HT-29 (cell line): ENCODE data around the gene ACSL3. TPM values are rescaled to one million over a fixed set of nuclear protein-coding genes. Genes with fewer than 3 reads are reported as not detected.
"Not testable (repeated sequence)": the region's sequence is repeated elsewhere in the genome, so short reads cannot be mapped to it uniquely, and the experiment has no call there.

Experiments
- DNase-seq: peaks from one replicate; pipeline ENCODE4 v3.0.0-alpha.2; 2015; ENCODE audit warnings: low spot score
- total RNA-seq: library from RNA; depleted of rRNA; stranded (reverse); fragments of >200 nt; shearing (Covaris generic); gene quantifications from 2 replicates; pipeline ENCODE4 v1.2.3, GENCODE V29; 2014; rRNA removed

ACSL3 gene
- 143 and 163 TPM in 2 replicates for total RNA-seq

- DNase-seq = peak; percentile 97
Observed at GRCh38 chr2:222860740-222861410, at the start of gene ACSL3. TSS of gene ACSL3 (plus strand) at chr2:222861036. CDS start at chr2:222908773, 47,737 bp downstream.

GRCh38 chr2:222811828-222812227 lies 49.0 kb upstream of the ACSL3 start:
- no peak for DNase-seq

DNA sequence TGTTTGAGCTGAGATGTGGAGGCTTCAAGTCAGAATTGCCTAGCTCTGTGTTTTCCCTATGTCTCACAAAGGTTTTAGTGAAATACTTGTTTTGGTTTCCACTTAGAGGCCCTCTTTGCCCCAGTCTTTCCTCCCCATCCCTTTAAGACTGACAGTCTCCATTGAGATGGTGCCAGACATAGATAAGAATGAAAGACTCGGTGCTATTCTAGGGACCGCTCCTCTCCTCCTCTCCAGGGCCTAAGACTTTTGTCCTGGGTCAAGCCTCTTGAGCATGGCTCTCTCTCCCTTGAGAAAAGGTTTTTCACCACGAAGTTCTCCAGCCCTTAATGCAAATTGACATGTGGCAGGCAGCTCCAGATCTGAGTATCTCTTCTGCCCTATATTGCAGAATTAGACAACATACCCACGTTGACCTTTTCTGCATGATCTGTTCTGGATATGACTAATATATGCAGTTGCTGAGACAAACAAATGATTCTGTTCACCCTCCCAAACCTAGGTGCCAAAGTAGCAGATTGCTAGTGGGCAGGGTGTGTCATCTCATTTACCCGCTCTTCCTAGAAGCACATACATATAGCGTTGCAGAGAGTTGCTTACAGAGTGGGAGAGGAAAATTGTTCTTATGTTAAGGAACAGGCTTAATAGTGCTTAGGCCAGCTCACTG lies 47.5 kb upstream of the ACSL3 start:
- no peak for DNase-seq

- no peak for DNase-seq
Observed at GRCh38 chr2:222819722-222820333, 41.0 kb upstream of the ACSL3 start.

- DNase-seq = no peak
Observed at GRCh38 chr2:222823183-222823930, 37.5 kb upstream of the ACSL3 start.

DNA sequence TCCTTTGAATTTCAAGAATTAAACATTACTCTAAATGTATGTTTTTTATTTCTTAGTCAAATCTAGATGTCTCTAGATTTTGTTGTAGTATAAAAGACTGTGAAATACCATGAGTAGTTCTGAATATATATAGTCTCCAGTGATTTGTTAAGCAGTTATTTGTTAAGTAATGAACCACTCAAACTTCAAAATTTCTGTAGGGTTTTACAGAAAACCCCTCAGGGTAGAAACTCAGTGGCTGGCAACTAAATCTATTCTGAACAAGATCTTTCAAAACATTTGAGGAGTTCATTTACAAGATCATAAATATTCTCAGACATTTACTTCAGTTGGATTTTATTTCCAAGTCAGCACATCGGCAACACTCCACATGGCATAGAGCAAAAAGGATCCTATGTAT lies 35.8 kb upstream of the ACSL3 start:
- DNase-seq = no peak

DNA sequence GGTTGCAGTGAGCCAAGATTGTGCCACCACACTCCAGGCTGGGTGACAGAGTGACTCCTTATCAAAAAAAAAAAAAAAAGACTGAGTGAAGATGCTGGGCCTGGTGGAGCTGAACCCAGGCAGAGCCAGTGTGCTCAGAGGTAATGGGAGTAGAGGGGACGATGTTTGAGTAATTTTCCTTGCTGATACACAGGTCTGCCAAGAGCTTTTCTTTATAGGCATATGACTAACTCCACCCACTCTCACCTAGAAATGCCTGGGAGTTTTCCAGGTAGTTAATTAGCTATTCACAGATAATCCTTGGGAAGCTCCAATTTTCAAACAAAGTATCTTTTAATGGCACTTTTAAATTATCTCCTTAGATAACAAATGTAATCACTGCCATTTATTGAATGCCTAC lies 33.4 kb upstream of the ACSL3 start:
- peak; percentile 52 for DNase-seq

GRCh38 chr2:222828572-222828971 lies 32.3 kb upstream of the ACSL3 start:
- no peak for DNase-seq

DNA sequence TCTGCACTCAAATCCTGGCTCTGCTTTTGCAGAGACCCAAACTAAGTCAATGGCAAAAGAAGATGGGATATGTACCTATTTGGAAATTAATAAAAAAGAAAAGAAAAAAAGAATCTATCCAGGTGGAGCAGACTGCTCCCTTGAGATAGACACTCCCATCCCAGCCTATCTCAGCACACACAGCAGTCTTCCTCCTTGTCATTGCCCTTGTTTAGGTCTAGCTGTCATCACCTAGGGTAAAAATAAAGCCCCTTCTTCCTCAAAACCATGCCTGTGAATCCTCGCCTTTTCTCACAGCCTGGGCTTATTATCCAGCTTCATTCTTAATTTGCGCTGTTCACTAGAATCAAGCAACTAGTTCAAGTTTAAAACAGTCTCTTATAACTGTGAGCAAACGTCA lies 30.7 kb upstream of the ACSL3 start:
- DNase-seq = no peak

DNA sequence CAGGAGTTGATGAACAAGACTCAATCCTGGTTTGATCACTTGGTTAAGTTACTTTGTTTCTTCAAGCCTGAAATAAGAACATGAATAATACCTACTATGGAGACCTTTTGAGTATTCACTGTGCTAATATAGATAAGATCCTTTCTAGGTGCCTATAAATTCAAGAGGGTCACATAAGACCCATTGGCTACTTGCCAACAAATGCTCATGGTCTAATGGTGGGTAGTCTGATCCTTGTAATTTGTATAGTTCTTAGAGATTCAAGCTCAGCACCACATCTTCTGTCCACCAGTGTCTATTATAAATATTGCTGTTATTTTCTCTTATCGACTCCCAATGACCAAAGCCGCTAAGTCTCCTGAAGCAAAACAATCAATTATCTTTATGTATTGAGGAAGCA lies 27.4 kb upstream of the ACSL3 start:
- no peak for DNase-seq

DNA sequence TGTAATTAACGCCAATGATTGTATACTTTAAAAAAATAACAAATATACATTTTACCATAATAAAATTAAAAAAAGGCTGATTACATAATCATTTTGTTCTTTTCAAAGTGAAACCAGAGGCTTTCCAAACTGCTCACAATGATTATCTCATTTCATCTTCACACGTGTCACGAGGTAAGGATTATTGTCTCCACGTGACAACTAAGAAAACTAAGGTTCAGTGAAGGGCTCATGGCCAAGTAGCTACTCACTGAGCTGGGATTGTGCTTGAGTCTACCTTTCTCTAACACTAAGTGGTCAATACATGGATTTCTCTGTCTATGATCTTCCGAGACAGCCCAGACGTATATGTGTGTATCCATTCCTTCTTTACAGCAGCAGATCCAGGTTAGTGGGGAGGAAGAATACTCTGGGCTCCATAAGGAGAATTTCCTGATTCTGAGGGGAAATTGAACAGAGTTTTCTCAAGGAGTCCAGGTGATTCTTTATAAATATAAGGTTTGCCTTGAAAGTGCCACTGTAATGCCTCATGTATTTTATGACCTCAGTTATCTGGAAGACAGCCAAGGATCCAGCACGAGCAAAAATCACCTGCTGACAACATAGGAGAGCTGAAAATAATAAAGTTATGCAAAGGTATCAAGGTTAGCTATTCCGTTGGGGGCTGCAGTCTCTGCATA lies 25.6 kb upstream of the ACSL3 start:
- DNase-seq = peak; percentile 51

DNA sequence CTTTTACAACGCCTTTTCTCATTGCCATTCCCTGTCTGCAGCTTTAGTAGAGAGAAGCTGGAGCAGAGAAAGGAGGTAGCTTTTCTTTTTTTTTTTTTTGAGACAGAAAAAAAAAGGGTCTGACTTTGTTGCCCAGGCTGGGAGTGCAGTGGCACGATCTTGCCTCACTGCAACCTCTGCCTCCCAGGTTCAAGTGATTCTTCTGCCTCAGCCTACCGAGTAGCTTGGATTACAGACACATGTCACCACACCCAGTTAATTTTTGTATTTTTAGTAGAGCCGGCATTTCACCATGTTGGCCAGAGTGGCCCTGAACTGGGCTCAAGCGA lies 25.0 kb upstream of the ACSL3 start:
- DNase-seq = no peak

- peak; percentile 54 for DNase-seq
Observed at GRCh38 chr2:222837643-222838056, 23.2 kb upstream of the ACSL3 start.

DNA sequence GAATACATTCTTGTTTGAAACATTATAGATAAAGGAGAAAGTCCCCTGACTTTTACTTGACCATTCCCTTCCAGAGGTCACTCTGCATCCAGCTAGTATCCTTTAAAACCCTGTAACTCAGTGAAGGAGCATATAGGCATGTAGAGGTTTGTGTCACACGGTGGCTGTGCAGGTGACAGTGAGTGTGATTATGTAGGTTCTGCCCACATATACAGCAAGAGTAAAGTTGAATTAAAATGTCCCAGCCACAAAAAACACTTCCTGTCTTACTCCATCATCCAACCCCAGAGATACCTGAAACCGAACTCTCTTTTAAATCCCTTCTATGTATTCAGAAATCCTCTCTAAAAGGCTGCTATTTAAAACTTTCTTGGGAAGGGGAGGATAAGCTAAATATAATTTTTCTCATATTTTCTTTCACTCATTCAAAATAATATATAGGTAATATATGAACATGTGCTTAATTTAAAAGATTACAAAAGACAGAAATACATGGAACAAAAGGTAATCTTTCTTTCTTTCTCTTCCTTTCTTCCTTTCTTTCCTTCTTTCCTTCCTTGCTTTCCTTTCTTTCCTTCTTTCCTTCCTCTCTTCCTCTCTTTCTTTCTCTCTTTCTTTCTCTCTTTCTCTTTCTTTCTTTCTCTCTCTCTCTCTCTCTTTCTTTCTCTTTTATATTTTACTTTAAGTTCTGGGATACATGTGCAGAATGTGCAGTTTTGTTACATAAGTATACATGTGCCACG lies 20.6 kb upstream of the ACSL3 start:
- DNase-seq = no peak

DNA sequence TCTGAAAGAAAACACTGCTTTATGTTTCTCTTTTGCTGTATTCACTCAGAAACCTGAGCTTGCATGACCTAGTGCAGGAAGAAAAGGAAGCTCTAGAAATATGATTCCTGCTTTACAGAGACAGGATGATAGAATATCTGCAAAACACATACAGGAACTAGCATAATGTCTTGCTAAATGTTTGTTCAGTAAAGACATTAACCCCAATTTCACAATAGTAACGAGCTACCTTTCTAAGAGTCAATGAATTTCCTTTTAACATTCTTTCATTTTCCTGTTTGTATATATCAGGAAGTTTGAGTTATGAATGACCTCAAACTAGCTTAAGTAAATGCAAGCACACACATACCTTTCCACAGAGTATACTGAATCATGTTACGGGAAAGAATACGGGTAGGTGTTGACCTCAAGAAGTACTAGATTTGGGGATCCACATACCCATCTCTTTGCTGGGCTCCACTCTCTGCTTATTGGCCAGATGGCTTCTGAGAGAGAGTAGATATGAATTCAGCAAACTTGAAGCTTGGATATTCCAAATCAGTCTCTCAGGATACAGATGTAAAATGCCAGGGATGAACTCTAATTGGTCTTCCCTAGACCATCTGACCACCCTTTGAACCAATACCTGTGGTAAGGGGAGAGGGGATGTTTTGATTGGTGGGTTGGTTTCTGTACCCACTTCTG lies 18.2 kb upstream of the ACSL3 start:
- DNase-seq = peak; percentile 50

DNA sequence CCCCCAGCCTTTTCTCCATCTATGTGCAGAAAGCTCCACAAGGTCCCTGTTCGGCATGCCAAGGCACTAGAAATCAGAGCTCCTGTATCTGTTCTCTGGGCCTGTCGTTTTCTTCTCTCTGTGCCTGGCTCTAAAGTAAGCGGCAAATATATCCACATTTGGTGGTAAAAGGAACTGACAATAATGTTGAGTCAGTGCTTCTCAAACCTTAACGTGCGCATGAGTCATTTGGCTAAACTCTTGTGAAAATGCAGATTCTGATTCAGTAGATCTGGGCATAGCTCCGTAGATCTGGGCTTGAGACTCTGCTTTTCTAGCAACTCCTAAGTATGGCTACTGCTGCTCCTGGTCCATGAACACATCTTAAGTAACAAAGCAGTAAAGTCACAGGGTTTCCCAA lies 16.5 kb upstream of the ACSL3 start:
- peak; percentile 26 for DNase-seq

DNA sequence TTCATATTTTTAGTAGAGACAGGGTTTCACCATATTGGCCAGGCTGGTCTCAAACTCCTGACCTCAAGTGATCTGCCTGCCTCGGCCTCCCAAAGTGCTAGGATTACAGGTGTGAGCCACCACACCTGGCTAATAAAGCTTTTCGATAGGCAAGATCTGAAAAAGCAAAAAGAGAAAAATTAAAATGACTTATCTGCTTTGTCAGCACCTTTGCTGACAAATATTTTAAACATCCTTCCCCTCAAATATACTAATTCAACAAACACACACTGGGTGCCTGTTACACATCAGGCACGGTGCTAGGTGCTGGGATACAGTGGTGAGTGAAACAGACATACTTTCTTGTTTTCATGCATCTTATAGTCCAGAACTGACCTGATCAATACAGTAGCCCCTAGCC lies 15.5 kb upstream of the ACSL3 start:
- DNase-seq = not testable (repeated sequence)

DNA sequence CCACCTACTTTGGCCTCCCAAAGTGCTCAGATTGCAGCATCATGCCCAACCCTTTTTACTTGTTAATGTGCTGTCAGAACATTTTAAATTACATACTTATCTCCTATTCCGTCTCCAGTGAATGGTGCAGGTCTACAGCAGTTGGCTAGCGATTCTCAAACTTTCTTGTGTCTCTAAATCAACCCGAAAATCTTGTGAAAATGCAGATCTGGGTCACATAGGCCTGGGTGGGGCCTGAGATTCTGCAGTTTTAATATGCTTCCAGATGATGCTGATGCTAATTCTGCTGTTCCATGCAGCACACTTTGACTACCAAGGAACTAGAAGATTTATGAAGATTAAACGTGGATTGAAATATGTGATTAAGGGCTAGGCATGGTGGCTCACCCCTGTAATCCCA lies 14.8 kb upstream of the ACSL3 start:
- no peak for DNase-seq

DNA sequence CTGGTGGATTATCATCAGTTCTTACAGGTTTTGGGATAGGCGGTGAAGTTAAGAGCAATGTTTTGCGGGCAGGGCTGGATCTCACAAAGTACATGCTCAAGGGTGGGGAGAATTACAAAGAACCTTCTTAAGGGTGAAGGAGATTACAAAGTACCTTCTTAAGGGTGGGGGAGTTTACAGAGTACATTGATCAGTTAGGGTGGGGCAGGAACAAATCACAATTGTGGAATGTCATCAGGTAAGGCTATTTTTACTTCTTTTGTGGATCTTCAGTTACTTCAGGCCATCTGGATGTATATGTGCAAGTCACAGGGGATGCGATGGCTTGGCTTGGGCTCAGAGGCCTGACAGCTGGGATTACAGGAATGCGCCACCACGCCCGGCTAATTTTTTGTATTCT lies 12.8 kb upstream of the ACSL3 start:
- peak; percentile 18 for DNase-seq

DNA sequence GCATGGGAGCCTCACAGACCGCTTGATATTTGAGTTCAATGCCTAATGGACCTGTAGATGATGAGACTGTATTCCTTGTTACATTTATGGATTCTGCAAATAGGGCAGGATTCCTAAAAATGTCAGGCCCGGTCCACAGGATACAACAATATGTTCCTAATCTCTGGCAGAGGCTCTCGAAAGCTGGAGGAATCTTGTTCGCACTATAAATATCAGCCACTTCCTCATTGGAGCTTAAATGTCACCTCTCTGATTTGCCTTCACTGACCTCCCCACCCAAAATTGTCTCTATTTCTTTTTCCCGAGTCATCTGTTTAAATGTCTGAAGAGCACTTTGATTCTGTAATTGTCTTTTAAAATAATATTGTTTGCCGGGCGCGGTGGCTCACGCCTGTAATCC lies 12.0 kb upstream of the ACSL3 start:
- DNase-seq = no peak
